HepG2 (cell line): ENCODE measurements around the gene PHF21B. TPM values are rescaled to one million over a fixed set of nuclear protein-coding genes. Genes with fewer than 3 reads are reported as not detected.

Experiments used
- ATF7 ChIP-seq, 2 experiments: fragments of 450-650 bp in 1 of 2; sonication (generic) in 1 of 2; formaldehyde crosslinking in 1 of 2; IDR thresholded peaks; 2 replicates each; pipeline versions ENCODE4 v1.4.0 to v1.6.1; 2016 to 2020; ENCODE audit warnings: antibody characterized with exemption in 1 of 2, mild to moderate bottlenecking in 1 of 2, missing genetic modification reagents in 1 of 2
- HIC2 ChIP-seq: sonication (generic); formaldehyde crosslinking; IDR thresholded peaks from 2 replicates; pipeline ENCODE4 v1.9.0; 2022; ENCODE audit warnings: low read depth, missing genetic modification reagents
- LCORL ChIP-seq, 2 experiments: fragments of 450-650 bp in 1 of 2; sonication (generic) in 1 of 2; formaldehyde crosslinking in 1 of 2; IDR thresholded peaks; 2 replicates each; pipeline versions ENCODE4 v1.5.0 to v1.6.1; 2017 to 2020; ENCODE audit warnings: antibody characterized with exemption in 1 of 2, missing genetic modification reagents in 1 of 2
- MED8 ChIP-seq: sonication (generic); formaldehyde crosslinking; IDR thresholded peaks from 2 replicates; pipeline ENCODE4 v1.8.1; 2023; ENCODE audit warnings: mild to moderate bottlenecking, missing genetic modification reagents; ENCODE audit not compliant: insufficient replicate concordance
- MIXL1 ChIP-seq: IDR thresholded peaks from 2 replicates; pipeline ENCODE4 v1.6.1; 2016
- NCOA2 ChIP-seq: sonication (generic); formaldehyde crosslinking; IDR thresholded peaks from 2 replicates; pipeline ENCODE4 v1.8.0; 2022; ENCODE audit warnings: inconsistent platforms
- NFE2L1 ChIP-seq: sonication (generic); formaldehyde crosslinking; IDR thresholded peaks from 2 replicates; pipeline ENCODE4 v1.4.0; 2020; ENCODE audit warnings: missing genetic modification reagents, mild to moderate bottlenecking, borderline replicate concordance
- PAF1 ChIP-seq: IDR thresholded peaks from 2 replicates; pipeline ENCODE4 v1.6.1; 2016; ENCODE audit warnings: missing genetic modification reagents, missing compliant biosample characterization
- PCBP1 ChIP-seq: fragments of 200-400 bp; formaldehyde crosslinking; IDR thresholded peaks from 2 replicates; pipeline ENCODE4 v1.6.1; 2017; ENCODE audit warnings: mild to moderate bottlenecking, low read depth, low read length, borderline replicate concordance
- REXO4 ChIP-seq: sonication (generic); formaldehyde crosslinking; IDR thresholded peaks from 2 replicates; pipeline ENCODE4 v1.8.0; 2022; ENCODE audit warnings: missing genetic modification reagents, mild to moderate bottlenecking, borderline replicate concordance
- SAP130 ChIP-seq: IDR thresholded peaks from 2 replicates; pipeline ENCODE4 v1.6.1; 2016; ENCODE audit warnings: low read depth
- SPEN ChIP-seq: sonication (generic); formaldehyde crosslinking; IDR thresholded peaks from 2 replicates; pipeline ENCODE4 v1.5.1; 2020; ENCODE audit warnings: low read depth, mild to moderate bottlenecking, missing genetic modification reagents
- ZSCAN25 ChIP-seq: sonication (generic); formaldehyde crosslinking; IDR thresholded peaks from 2 replicates; pipeline ENCODE4 v1.8.0; 2022; ENCODE audit warnings: mild to moderate bottlenecking, missing genetic modification reagents
- polyA plus RNA-seq, 8 experiments: library from polyadenylated mRNA; depleted of rRNA in 3 of 8; stranded (reverse) in 7 of 8; unstranded in 1 of 8; fragments of >200 nt; fragmentation: Illumina TruSeq in 4 of 8; extraction: Trizol in 4 of 8; gene quantifications; 2 replicates each; pipeline versions ENCODE4 v1.2.1 to v1.2.3, GENCODE V29; 2011 to 2016; ENCODE audit warnings: low read depth in 4 of 8, missing spikeins in 1 of 8, mixed read lengths in 1 of 8; ENCODE audit not compliant: insufficient read depth in 1 of 8
- total RNA-seq, 5 experiments: library from RNA; depleted of rRNA; stranded (reverse); fragments of >200 nt; fragmentation: Illumina TruSeq; extraction: Trizol; gene quantifications; 2 replicates each; pipeline ENCODE4 v1.2.3, GENCODE V29; 2016; ENCODE audit warnings: low read depth in 1 of 5
- TF ChIP-seq, protein P1 (sequence below): sonication (generic); formaldehyde crosslinking; IDR thresholded peaks from 2 replicates; pipeline ENCODE4 v1.8.0; 2022; ENCODE audit warnings: mild to moderate bottlenecking, missing genetic modification reagents, borderline replicate concordance
- TF ChIP-seq, protein P2 (sequence below): sonication (generic); formaldehyde crosslinking; IDR thresholded peaks from 2 replicates; pipeline ENCODE4 v1.4.0; 2020; ENCODE audit warnings: missing genetic modification reagents, mild to moderate bottlenecking, borderline replicate concordance
- TF ChIP-seq, protein P3 (sequence below): sonication (generic); formaldehyde crosslinking; IDR thresholded peaks from 2 replicates; pipeline ENCODE4 v1.4.0; 2020; ENCODE audit warnings: mild to moderate bottlenecking, missing genetic modification reagents, borderline replicate concordance
- TF ChIP-seq, protein P4 (sequence below): sonication (generic); formaldehyde crosslinking; IDR thresholded peaks from 2 replicates; pipeline ENCODE4 v1.9.0; 2021; ENCODE audit warnings: missing genetic modification reagents, borderline replicate concordance

Gene PHF21B
- total and polyA plus RNA-seq, 2 of the 13 experiments (the other 11 are each of a cell fraction or from before 2014, with no cell fraction given): not detected

- TF ChIP-seq LCORL (IDR thresholded peaks at IDR 0.05): no peak
- no peak for TF ChIP-seq LCORL (CRISPR knock-in tag; IDR thresholded peaks at IDR 0.05)
- TF ChIP-seq, protein P1, sequence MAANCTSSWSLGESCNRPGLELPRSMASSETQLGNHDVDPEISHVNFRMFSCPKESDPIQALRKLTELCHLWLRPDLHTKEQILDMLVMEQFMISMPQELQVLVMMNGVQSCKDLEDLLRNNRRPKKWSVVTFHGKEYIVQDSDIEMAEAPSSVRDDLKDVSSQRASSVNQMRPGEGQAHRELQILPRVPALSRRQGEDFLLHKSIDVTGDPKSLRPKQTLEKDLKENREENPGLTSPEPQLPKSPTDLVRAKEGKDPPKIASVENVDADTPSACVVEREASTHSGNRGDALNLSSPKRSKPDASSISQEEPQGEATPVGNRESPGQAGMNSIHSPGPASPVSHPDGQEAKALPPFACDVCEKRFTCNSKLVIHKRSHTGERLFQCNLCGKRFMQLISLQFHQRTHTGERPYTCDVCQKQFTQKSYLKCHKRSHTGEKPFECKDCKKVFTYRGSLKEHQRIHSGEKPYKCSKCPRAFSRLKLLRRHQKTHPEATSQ (CRISPR knock-in tag): no peak
- no peak for TF ChIP-seq ATF7 (IDR thresholded peaks at IDR 0.05)
- no peak for TF ChIP-seq ATF7 (CRISPR knock-in tag; IDR thresholded peaks at IDR 0.05)
- no peak for TF ChIP-seq PAF1 (CRISPR knock-in tag)
- TF ChIP-seq, protein P2, sequence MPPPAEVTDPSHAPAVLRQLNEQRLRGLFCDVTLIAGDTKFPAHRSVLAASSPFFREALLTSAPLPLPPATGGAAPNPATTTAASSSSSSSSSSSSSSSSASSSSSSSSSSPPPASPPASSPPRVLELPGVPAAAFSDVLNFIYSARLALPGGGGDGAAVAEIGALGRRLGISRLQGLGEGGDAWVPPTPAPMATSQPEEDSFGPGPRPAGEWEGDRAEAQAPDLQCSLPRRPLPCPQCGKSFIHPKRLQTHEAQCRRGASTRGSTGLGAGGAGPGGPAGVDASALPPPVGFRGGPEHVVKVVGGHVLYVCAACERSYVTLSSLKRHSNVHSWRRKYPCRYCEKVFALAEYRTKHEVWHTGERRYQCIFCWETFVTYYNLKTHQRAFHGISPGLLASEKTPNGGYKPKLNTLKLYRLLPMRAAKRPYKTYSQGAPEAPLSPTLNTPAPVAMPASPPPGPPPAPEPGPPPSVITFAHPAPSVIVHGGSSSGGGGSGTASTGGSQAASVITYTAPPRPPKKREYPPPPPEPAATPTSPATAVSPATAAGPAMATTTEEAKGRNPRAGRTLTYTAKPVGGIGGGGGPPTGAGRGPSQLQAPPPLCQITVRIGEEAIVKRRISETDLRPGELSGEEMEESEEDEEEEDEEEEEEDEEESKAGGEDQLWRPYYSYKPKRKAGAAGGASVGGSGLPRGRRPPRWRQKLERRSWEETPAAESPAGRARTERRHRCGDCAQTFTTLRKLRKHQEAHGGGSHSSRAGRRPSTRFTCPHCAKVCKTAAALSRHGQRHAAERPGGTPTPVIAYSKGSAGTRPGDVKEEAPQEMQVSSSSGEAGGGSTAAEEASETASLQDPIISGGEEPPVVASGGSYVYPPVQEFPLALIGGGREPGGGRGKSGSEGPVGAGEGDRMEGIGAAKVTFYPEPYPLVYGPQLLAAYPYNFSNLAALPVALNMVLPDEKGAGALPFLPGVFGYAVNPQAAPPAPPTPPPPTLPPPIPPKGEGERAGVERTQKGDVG (CRISPR knock-in tag): peak; percentile 72; the same call in 1 of the 2 replicates
- peak; percentile 78; the same call in 1 of the 2 replicates for TF ChIP-seq MIXL1 (CRISPR knock-in tag)
- no peak for TF ChIP-seq ZSCAN25
- TF ChIP-seq NCOA2 (CRISPR knock-in tag): peak; percentile 66
- no peak for TF ChIP-seq REXO4
- TF ChIP-seq PCBP1: no peak
- TF ChIP-seq SPEN (CRISPR knock-in tag): peak; percentile 75
- peak; percentile 86 for TF ChIP-seq SAP130 (CRISPR knock-in tag)
- no peak for TF ChIP-seq MED8
- TF ChIP-seq HIC2: no peak
- TF ChIP-seq, protein P3, sequence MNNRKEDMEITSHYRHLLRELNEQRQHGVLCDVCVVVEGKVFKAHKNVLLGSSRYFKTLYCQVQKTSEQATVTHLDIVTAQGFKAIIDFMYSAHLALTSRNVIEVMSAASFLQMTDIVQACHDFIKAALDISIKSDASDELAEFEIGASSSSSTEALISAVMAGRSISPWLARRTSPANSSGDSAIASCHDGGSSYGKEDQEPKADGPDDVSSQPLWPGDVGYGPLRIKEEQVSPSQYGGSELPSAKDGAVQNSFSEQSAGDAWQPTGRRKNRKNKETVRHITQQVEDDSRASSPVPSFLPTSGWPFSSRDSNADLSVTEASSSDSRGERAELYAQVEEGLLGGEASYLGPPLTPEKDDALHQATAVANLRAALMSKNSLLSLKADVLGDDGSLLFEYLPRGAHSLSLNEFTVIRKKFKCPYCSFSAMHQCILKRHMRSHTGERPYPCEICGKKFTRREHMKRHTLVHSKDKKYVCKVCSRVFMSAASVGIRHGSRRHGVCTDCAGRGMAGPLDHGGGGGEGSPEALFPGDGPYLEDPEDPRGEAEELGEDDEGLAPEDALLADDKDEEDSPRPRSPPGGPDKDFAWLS (CRISPR knock-in tag): no peak
- TF ChIP-seq, protein P4, sequence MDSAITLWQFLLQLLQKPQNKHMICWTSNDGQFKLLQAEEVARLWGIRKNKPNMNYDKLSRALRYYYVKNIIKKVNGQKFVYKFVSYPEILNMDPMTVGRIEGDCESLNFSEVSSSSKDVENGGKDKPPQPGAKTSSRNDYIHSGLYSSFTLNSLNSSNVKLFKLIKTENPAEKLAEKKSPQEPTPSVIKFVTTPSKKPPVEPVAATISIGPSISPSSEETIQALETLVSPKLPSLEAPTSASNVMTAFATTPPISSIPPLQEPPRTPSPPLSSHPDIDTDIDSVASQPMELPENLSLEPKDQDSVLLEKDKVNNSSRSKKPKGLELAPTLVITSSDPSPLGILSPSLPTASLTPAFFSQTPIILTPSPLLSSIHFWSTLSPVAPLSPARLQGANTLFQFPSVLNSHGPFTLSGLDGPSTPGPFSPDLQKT (CRISPR knock-in tag): no peak; the same call in 1 of the 2 replicates
- 0 out of 2 replicates have a peak, but pooled peaks have one; percentile 39 for TF ChIP-seq NFE2L1 (CRISPR knock-in tag)
Measured at GRCh38 chr22:44975427-44976262, 34.2 kb downstream of the PHF21B start (continued).
